ENCODE data around the gene GLIS1. TPM values are rescaled to one million over a fixed set of nuclear protein-coding genes. Genes with fewer than 3 reads are reported as not detected.

GLIS1 gene
- polyA plus RNA-seq, 1 donor (not counting 4 experiments of a cell fraction or from before 2014, with no cell fraction given) = not detected

DNA sequence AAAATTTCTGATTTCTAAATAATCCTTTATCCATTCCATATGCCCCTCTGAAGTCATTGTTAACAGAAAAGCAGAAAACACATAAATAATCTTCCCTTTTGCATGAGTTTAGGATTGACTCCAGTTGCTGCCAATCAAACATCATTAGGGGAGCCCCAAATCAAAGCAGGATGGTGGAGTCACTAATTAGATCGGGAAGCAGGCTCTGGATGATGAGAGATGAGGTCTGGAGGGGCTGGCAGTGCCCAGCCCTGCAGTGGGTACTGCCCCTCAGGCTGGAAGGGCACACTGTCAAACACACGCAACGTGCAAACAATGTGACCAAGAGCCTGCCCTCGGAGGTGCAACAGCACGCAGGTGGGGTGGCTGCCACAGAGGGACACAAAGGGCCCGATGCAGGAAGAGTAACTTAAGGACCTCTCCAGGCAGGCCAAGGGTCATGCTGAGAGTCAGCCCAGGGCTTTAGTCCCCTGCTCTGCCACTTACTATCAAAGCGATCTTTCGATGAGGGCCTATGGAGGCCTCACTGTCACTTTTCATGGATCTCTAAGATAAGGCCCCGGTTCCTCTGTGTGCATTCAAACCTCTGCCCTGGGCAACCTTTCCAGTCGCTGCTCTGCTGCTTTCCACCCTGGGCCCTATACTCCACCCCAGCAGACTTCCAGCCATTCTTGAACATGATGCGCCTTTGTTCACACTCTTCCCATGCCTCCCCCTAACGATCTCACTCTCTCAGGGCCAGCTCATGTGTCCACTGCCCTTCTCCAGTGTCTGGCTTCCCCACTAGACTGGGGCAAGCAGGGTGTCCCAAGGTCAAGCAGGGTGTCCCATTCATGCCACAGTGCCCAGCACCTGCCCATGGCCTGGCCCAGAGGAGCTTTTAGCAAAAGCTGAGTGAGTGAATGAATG is 180.9 kb downstream of the GLIS1 start:
- DNase-seq (ENCODE audit: low read depth, low spot score) (no peak), FAIRE-seq (no peak)
- no peak overlapping the region for H3K9ac ChIP-seq (ENCODE audit: control insufficient read depth, extremely low read depth, insufficient read depth, low read length)
- H3K4me1 ChIP-seq (ENCODE audit: control insufficient read depth, extremely low read depth, insufficient read depth, low read length) = no peaks in the 10 kb centered on the region
- no peak overlapping the region for H3K27ac ChIP-seq (ENCODE audit: control insufficient read depth, insufficient read depth, low read length)
- H3K79me2 ChIP-seq (ENCODE audit: control insufficient read depth, insufficient read depth, low read length) = no peaks in the 10 kb centered on the region
- H3K27me3 ChIP-seq (ENCODE audit: control insufficient read depth, extremely low read depth, insufficient read depth, low read length) = no peaks in the 10 kb centered on the region
- no peak overlapping the region for H3K4me2 ChIP-seq (ENCODE audit: control insufficient read depth, extremely low read depth, insufficient read depth, low read depth, low read length)
- TF ChIP-seq EZH2 (IDR thresholded peaks at IDR 0.05; ENCODE audit: low read length) (no peak), CTCF (optimal IDR thresholded peaks at IDR 0.05 in 1 of 3, IDR thresholded peaks at IDR 0.05 in 1 of 3, conservative IDR thresholded peaks at IDR 0.05 in 1 of 3; ENCODE audit: extremely low read depth in 1 of 3, insufficient read depth in 2 of 3, low read length in 3 of 3) (no peak)
- peaks cover 2% of the 10 kb centered on the region for H3K9me3 ChIP-seq (ENCODE audit: control insufficient read depth, low read depth, low read length)
- dilution Hi-C loops (cut with MboI; ENCODE audit: extremely low pct_ligation_motif_present, low sequenced_read_pairs) = no loop called here
- H4K20me1 ChIP-seq (ENCODE audit: control insufficient read depth, extremely low read depth, insufficient read depth, low read length) = no peaks in the 10 kb centered on the region
- no peak overlapping the region for H2AFZ ChIP-seq (ENCODE audit: control insufficient read depth, low read length)
- no peaks in the 10 kb centered on the region for H3K9me1 ChIP-seq (ENCODE audit: control insufficient read depth, extremely low read depth, insufficient read depth, low read length)
- no peak overlapping the region for H3K4me3 ChIP-seq (ENCODE audit: control insufficient read depth in 2 of 3, extremely low read depth in 1 of 3, insufficient read depth in 2 of 3, low read depth in 1 of 3, low read length in 3 of 3)
- H3K36me3 ChIP-seq (ENCODE audit: control insufficient read depth in 2 of 2, extremely low read depth in 1 of 2, insufficient read depth in 2 of 2, low read length in 2 of 2) = no peaks in the 10 kb centered on the region

DNA sequence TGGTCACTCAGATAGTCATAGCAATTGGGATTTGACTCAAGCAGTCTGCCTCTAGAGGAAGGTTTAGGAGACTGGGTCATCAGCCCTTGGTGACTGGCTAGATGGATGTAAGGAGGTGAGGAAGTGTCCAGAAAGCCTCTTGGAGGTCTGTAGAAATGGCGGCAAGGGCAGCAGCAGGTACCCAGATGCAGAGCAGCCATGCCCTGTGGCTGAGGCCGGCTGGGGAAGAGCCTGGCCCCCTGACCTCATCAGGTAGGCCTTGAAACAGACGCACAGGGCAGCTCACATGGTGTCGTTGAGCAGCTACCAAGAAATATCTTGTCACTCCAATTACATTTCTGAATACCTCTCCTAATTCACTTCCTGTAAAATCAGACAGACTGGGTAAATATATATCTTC is 181.6 kb downstream of the GLIS1 start:
- TF ChIP-seq CTCF (optimal IDR thresholded peaks at IDR 0.05 in 1 of 3, IDR thresholded peaks at IDR 0.05 in 1 of 3, conservative IDR thresholded peaks at IDR 0.05 in 1 of 3; ENCODE audit: extremely low read depth in 1 of 3, insufficient read depth in 2 of 3, low read length in 3 of 3) (no peak), EZH2 (IDR thresholded peaks at IDR 0.05; ENCODE audit: low read length) (no peak)
- no peak for FAIRE-seq
- Histone ChIP-seq H3K79me2 (ENCODE audit: control insufficient read depth, insufficient read depth, low read length) (no peaks in the 10 kb centered on the region), H3K27me3 (ENCODE audit: control insufficient read depth, extremely low read depth, insufficient read depth, low read length) (no peaks in the 10 kb centered on the region), H3K4me2 (ENCODE audit: control insufficient read depth, extremely low read depth, insufficient read depth, low read depth, low read length) (no peak overlapping the region), H3K9ac (ENCODE audit: control insufficient read depth, extremely low read depth, insufficient read depth, low read length) (no peak overlapping the region), H3K4me3 (ENCODE audit: control insufficient read depth in 2 of 3, extremely low read depth in 1 of 3, insufficient read depth in 2 of 3, low read depth in 1 of 3, low read length in 3 of 3) (no peak overlapping the region), H3K9me1 (ENCODE audit: control insufficient read depth, extremely low read depth, insufficient read depth, low read length) (no peaks in the 10 kb centered on the region), H2AFZ (ENCODE audit: control insufficient read depth, low read length) (no peak overlapping the region), H4K20me1 (ENCODE audit: control insufficient read depth, extremely low read depth, insufficient read depth, low read length) (no peaks in the 10 kb centered on the region), H3K27ac (ENCODE audit: control insufficient read depth, insufficient read depth, low read length) (no peak overlapping the region), H3K36me3 (ENCODE audit: control insufficient read depth in 2 of 2, extremely low read depth in 1 of 2, insufficient read depth in 2 of 2, low read length in 2 of 2) (no peaks in the 10 kb centered on the region), H3K9me3 (ENCODE audit: control insufficient read depth, low read depth, low read length) (peaks cover 2% of the 10 kb centered on the region), H3K4me1 (ENCODE audit: control insufficient read depth, extremely low read depth, insufficient read depth, low read length) (no peaks in the 10 kb centered on the region)
- no peak for DNase-seq (ENCODE audit: low read depth, low spot score)
- dilution Hi-C loops (cut with MboI; ENCODE audit: extremely low pct_ligation_motif_present, low sequenced_read_pairs) = no loop called here

Measured in keratinocyte (primary cell).